Astrocyte (in vitro differentiated cells and primary cell): Measurements from ENCODE around the gene ROBO2.

Experiments
- CTCF ChIP-seq: IDR thresholded peaks from 2 replicates; pipeline ENCODE4 v1.5.1; 2011; ENCODE audit warnings: low read depth, mild to moderate bottlenecking, inconsistent platforms, low read length, moderate library complexity; ENCODE audit not compliant: insufficient read depth
- EZH2 ChIP-seq: IDR thresholded peaks from 2 replicates; pipeline ENCODE4 v1.6.1; 2012; ENCODE audit warnings: mild to moderate bottlenecking, low read length, inconsistent platforms; ENCODE audit not compliant: insufficient read depth

- TF ChIP-seq CTCF (no peak), EZH2 (no peak)
Observed at GRCh38 chr3:77325280-77325679, 285.4 kb downstream of the ROBO2 start.
